GM10248 (cell line): ENCODE measurements around the gene IL19.

Experiments used
- CTCF ChIA-PET: fragments of 300-600 bp; sonication (Branson Sonifier 250); formaldehyde crosslinking; extraction: SDS; loops from one replicate; lab custom pipeline; 2021; ENCODE audit warnings: antibody characterized with exemption; lab: Yijun Ruan, JAX
- POLR2A ChIA-PET: fragments of 350-650 bp; sonication (Branson Sonifier 250); formaldehyde crosslinking; extraction: SDS; loops from one replicate; lab custom pipeline; 2020; ENCODE audit warnings: antibody characterized with exemption; lab: Yijun Ruan, JAX
- DNase-seq: peaks from one replicate; pipeline ENCODE4 v3.0.0; 2012; ENCODE audit errors: extremely low spot score
- TF ChIP-seq, protein P1 (sequence below): IDR thresholded peaks from 2 replicates; pipeline ENCODE4 v1.5.1; 2012; ENCODE audit warnings: mild to moderate bottlenecking, low read depth; ENCODE audit errors: extremely low read depth, missing control alignments, control extremely low read depth

The IL19 gene

DNA sequence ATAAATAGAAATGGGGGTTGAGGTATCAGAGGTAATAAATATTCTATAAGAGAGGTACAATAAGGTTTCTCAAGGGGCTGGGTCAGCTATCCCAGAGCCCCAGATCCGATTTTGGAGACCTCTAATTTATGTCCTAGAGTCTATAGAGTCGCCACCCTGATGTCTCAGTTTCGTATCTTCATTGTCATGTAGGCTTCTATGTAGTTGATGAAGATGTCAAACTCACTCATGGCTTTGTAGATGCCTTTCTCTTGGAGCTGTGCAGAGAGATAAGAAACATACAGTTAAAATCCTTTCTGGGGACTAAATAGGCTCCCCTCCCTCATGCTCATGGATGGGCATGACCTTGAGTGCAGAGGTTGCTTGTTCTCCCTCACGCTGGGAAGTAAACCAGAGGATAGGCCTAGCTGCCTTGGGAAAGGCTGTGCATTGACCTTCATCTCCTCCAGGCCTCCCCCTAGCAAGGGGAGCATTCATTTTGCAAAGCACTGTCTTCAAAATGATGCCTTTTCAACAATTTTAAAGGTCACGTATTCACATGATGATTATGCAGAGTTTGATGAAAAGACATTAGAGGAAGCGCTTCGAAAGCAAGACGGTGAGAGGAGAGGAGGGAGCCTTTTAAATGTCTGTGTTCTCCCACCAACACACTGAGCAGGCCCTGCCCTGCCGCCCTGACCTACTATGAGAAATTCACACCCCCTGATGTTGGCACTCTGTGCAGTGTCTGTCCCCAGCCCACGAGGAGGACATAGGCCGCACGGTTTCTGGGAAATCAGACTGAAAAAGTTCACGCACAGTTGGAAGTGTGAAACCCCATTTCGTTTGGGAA, 1.9 kb upstream of the IL19 start:
- ChIA-PET POLR2A (interaction anchor here (1.1 to 1.5 kb wide), 2 partner anchors 16 to 29 kb away, joined by 4 to 6 read pairs; no protein-coding TSS in a partner anchor), CTCF (interaction anchor here (0.8 to 16.5 kb wide), 18 partner anchors 9 to 223 kb away, joined by 3 to 288 read pairs (median 6); no protein-coding TSS in a partner anchor)
- TF ChIP-seq, protein P1, sequence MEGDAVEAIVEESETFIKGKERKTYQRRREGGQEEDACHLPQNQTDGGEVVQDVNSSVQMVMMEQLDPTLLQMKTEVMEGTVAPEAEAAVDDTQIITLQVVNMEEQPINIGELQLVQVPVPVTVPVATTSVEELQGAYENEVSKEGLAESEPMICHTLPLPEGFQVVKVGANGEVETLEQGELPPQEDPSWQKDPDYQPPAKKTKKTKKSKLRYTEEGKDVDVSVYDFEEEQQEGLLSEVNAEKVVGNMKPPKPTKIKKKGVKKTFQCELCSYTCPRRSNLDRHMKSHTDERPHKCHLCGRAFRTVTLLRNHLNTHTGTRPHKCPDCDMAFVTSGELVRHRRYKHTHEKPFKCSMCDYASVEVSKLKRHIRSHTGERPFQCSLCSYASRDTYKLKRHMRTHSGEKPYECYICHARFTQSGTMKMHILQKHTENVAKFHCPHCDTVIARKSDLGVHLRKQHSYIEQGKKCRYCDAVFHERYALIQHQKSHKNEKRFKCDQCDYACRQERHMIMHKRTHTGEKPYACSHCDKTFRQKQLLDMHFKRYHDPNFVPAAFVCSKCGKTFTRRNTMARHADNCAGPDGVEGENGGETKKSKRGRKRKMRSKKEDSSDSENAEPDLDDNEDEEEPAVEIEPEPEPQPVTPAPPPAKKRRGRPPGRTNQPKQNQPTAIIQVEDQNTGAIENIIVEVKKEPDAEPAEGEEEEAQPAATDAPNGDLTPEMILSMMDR: no peak
- DNase-seq: no peak

DNA sequence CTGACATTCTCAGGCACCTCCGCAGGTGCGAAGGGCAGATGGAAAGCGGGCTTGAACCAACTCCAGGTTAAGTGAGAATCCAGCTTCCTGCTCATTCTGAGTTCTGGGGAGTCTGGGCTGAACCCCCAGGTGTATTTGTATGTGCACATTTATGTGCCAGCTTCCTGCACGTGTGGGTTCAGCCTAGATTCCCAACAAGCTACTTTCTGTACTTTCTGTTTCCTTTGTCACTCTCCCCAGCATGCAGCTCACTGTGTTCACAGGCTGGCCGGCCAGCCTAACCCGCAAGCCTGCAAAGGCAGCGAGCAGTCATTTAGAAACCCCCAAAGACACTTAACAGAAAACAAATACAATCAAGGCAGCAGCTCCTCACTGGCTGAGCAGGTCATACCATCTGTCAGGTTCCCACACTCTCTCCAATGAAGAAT, 1.3 kb upstream of the IL19 start:
- CTCF ChIA-PET: interaction anchor here (0.8 to 16.5 kb wide), 13 partner anchors 8 to 224 kb away, joined by 3 to 288 read pairs (median 9); no protein-coding TSS in a partner anchor
- TF ChIP-seq, protein P1: no peak
- peak; percentile 81 for DNase-seq
- POLR2A ChIA-PET: interaction anchor here (0.6 to 1.5 kb wide), 2 partner anchors 25 to 30 kb away, joined by 3 to 6 read pairs; no protein-coding TSS in a partner anchor

DNA sequence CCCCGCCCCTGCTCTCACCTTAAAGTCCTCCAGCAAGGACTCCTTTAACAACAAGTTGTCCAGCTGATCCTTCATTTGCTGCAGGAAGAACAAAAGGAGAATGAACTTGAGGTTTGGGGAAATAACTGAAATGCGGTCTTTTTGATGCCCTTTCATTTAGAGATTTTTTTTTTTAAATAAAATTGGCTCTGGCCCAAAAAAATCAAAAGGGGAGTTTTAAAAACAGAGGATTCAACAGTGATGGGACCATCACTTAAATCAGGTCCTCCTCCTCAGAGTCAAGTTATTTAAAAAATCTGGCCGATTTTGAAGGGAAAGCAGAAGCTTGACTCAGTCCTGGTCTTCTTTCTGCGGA, 742 bp downstream of the IL19 start:
- CTCF ChIA-PET: interaction anchor here (0.7 to 16.5 kb wide), 8 partner anchors 11 to 164 kb away, joined by 3 to 288 read pairs (median 25); no protein-coding TSS in a partner anchor
- POLR2A ChIA-PET: no interaction called here
- no peak for DNase-seq
- TF ChIP-seq, protein P1: no peak

DNA sequence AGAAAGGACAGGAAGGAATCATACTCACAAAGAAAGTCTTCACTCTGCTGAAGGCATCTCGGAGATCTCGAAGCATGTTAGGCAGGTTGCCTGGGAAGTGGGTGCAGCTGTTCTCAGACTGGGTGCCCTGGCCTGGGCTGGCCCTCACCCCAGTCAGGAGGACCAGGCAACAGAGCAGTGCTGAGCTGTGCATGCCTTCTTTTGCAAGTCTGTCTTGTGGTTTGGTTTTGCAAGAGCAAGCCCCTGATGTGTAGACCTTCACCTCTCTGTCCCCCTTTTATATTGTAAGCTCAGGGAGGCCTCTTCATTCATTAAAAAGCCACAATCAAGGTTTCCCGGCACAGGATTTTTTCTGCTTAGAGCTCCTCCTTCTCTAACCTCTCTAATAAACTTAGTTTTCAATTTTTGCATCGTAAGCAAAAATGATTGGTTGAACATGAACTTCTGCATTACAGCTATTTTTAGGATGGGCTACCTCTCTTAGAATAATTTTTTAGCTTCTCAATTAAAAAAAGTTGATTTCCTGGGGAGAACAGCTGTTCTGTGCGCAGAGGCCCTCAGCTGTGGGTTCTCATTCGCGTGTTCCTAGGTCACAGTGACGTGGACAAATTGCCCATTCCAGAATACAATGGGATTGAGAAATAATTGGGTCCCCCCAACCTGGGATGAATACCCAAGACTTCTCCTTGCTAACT, 1.8 kb downstream of the IL19 start, which contains the start of gene IL10:
TSS of gene IL10 (minus strand) at position 252 of the 695 bp plus-strand sequence. CDS start at position 193, 59 bp downstream.
- TF ChIP-seq, protein P1: no peak
- CTCF ChIA-PET: interaction anchor here (0.7 to 16.5 kb wide), 8 partner anchors 11 to 163 kb away, joined by 3 to 288 read pairs (median 26); no protein-coding TSS in a partner anchor
- POLR2A ChIA-PET: no interaction called here
- no peak for DNase-seq

DNA sequence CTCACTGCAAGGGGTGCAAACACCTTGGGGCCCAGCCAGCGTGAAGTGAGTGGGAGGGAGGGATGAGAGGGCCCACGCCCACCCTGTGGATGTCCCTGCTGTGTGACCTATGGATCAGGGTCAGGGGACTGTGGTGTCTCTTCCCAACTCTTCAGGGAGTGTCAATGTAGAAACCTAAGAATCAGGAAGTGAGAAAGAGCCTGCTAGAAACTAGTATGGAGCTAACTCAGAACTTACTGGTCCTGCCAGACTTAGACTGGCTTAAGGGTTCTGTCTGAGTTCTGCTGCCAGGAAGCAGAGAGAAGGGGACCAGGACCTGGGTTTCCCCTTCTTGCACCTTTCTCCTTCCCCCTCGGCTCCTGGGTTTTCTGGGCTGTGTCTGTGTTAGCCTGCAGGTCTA, 3.5 kb downstream of the IL19 start:
- POLR2A ChIA-PET: no interaction called here
- no peak for DNase-seq
- CTCF ChIA-PET: interaction anchor here (1.1 to 16.5 kb wide), 8 partner anchors 9 to 207 kb away, joined by 3 to 288 read pairs (median 6); no protein-coding TSS in a partner anchor
- TF ChIP-seq, protein P1: no peak

DNA sequence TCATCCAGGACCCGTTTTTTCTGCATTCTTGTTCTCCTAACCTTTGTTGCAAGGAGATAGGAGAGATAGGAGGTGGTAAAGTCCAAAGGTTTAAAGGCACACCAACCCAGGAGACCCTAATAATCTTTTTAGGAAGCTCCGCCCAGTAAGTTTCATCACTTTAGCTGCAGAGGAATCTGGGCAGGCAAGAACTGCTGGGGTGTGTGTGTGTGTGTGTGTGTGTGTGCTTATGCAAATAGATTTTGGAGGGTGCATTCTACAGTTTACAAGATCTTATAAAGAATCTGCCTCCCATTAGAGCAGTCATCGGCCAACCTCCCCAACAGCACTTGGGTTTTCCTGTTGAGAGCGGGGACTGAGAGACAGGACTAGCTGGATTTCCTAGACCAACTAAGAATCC, 5.7 kb downstream of the IL19 start:
- POLR2A ChIA-PET: interaction anchor here (0.6 kb wide), 1 partner anchor 149 kb away, joined by 7 read pairs; no protein-coding TSS in a partner anchor
- CTCF ChIA-PET: interaction anchor here (1.3 to 16.5 kb wide), 4 partner anchors 8 to 35 kb away, joined by 4 to 288 read pairs (median 70); no protein-coding TSS in a partner anchor
- DNase-seq: no peak
- TF ChIP-seq, protein P1: no peak
